ENCODE results near the gene MYO1B.

DNA sequence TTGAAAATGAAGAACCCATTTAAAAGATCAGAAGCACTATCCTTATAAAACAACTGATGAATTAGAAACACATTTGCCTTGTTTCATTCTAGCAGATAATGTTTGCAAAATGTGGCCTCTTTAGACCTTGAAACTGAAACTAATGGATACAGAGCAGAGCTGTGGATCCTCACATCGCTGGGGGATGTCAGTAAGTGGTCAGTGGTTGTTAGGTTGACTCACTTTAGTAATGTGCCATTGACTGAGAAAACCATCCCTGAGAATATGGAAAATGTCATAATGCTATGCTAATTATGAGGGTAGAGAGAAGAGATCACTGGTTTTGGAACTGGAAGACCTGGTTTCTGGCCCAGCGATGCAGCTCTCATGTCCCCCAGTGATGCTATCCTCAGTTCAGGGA lies 176.7 kb downstream of the MYO1B start:
- no peak for TF ChIP-seq CTCF (IDR thresholded peaks at IDR 0.05; ENCODE audit: low read depth, low read length)
- no peak for TF ChIP-seq EZH2phosphoT487 (IDR thresholded peaks at IDR 0.05; ENCODE audit: low read depth)

Data from OCI-LY3 (cell line).